ENCODE measurements around the gene ESRRG. TPM values are rescaled to one million over a fixed set of nuclear protein-coding genes. Genes with fewer than 3 reads are reported as not detected.

ESRRG gene
- total and polyA plus RNA-seq, 2 of the 8 experiments (the other 6 are each of a cell fraction or from before 2014, with no cell fraction given) = 0.59 to 1.4 TPM

GRCh38 chr1:216542741-216543140 is 180.5 kb downstream of the ESRRG start:
- Histone ChIP-seq H3K14ac (ENCODE audit: insufficient read length) (no peak overlapping the region), H2BK120ac (replicated peaks; ENCODE audit: low read depth, low read length) (no peak overlapping the region), H2AFZ (ENCODE audit: low read length) (no peak overlapping the region), H2BK15ac (ENCODE audit: low read length) (no peak overlapping the region), H3K4me2 (ENCODE audit: insufficient read depth in 1 of 2, low read depth in 2 of 2, low read length in 2 of 2) (no peak overlapping the region), H3K27me3 (replicated peaks in 1 of 4; ENCODE audit: control insufficient read depth in 3 of 4, extremely low read depth in 1 of 4, insufficient read depth in 3 of 4, low read length in 3 of 4) (no peaks in the 10 kb centered on the region), H3K56ac (replicated peaks; ENCODE audit: insufficient read length, low read depth, low read length) (no peak overlapping the region), H3K4me1 (replicated peaks in 1 of 4; ENCODE audit: control insufficient read depth in 3 of 4, insufficient read depth in 4 of 4, low read length in 3 of 4) (no peaks in the 10 kb centered on the region), H3K9me3 (ENCODE audit: insufficient read depth in 2 of 2, low read depth in 1 of 2, low read length in 1 of 2) (no peaks in the 10 kb centered on the region), H2BK20ac (ENCODE audit: low read length) (no peak overlapping the region), H3K23ac (ENCODE audit: insufficient read length) (no peak overlapping the region), H3K79me1 (ENCODE audit: low read depth, low read length) (no peaks in the 10 kb centered on the region), H2BK5ac (ENCODE audit: low read depth, low read length) (no peak overlapping the region), H3K4ac (replicated peaks; ENCODE audit: insufficient read length, low read depth, low read length) (no peak overlapping the region), H2BK12ac (ENCODE audit: low read depth, low read length) (no peak overlapping the region), H3K36me3 (ENCODE audit: control insufficient read depth in 2 of 4, insufficient read depth in 4 of 4, low read length in 3 of 4) (no peaks in the 10 kb centered on the region), H4K8ac (ENCODE audit: extremely low read depth, insufficient read depth, low read length) (no peak overlapping the region), H3K27ac (ENCODE audit: low read depth, low read length) (no peak overlapping the region), H4K20me1 (replicated peaks in 1 of 2; ENCODE audit: control insufficient read depth in 1 of 2, insufficient read depth in 2 of 2, low read length in 2 of 2) (no peaks in the 10 kb centered on the region), H3K18ac (ENCODE audit: extremely low read depth, low read length) (no peak overlapping the region), H3K4me3 (ENCODE audit: extremely low read depth in 1 of 4, insufficient read depth in 2 of 4, low read depth in 3 of 4, low read length in 4 of 4) (no peak overlapping the region), H4K91ac (replicated peaks; ENCODE audit: insufficient read length, low read length) (no peak overlapping the region), H4K5ac (ENCODE audit: insufficient read length, low read depth, low read length) (no peak overlapping the region), H3K9ac (replicated peaks in 1 of 4; ENCODE audit: extremely low read depth in 1 of 4, low read depth in 3 of 4, low read length in 3 of 4) (no peak overlapping the region), H3K79me2 (ENCODE audit: control insufficient read depth in 1 of 2, insufficient read depth in 2 of 2, low read length in 2 of 2) (no peaks in the 10 kb centered on the region), H3K23me2 (ENCODE audit: low read depth, low read length) (no peaks in the 10 kb centered on the region), H2AK5ac (ENCODE audit: low read depth, low read length) (no peak overlapping the region)
- POLR2A ChIA-PET (ENCODE audit: partially characterized antibody) = no interaction called here
- FAIRE-seq = no peak
- 76% methylated on average over 2 of the region's 2 CpGs; no CpG with 5 or more reads in 1 of the 2 experiments for WGBS, 2 experiments (ENCODE audit: extremely low coverage in 1 of 2, insufficient coverage in 1 of 2, insufficient read length in 1 of 2, insufficient replicate concordance in 2 of 2, low coverage in 1 of 2, low lambda C conversion rate in 2 of 2, missing lambda C conversion rate in 1 of 2)
- no peak for TF ChIP-seq ASH2L (IDR thresholded peaks at IDR 0.05; ENCODE audit: low read length)
- TF ChIP-seq SIRT6 (IDR thresholded peaks at IDR 0.05; ENCODE audit: low read length) = no peak
- TF ChIP-seq CTBP2 (IDR thresholded peaks at IDR 0.05; ENCODE audit: borderline replicate concordance, insufficient read depth, insufficient read length, low read length) = no peak
- TF ChIP-seq NRF1 (IDR thresholded peaks at IDR 0.05; ENCODE audit: low read depth, low read length) = no peak
- TF ChIP-seq SP2 (IDR thresholded peaks at IDR 0.05; ENCODE audit: low read length) = no peak
- no peak for TF ChIP-seq CTCF (IDR thresholded peaks at IDR 0.05; ENCODE audit: control extremely low read depth in 1 of 3, insufficient read depth in 1 of 3, low read depth in 1 of 3, low read length in 3 of 3)
- CTCF ChIA-PET (ENCODE audit: partially characterized antibody) = interaction anchor here (0.5 to 1.4 kb wide), 2 partner anchors 10 to 597 kb away, joined by 3 to 4 read pairs; no protein-coding TSS in a partner anchor
- no peak for DNase-seq (ENCODE audit: low read depth in 1 of 2, low spot score in 2 of 2)

Measured in H1 (cell line).